Measurements from ENCODE around the gene PML. TPM values are rescaled to one million over a fixed set of nuclear protein-coding genes. Genes with fewer than 3 reads are reported as not detected.

The PML gene
- polyA plus RNA-seq, 3 donors = 10.5 to 47.9 (median 32.6) TPM

DNA sequence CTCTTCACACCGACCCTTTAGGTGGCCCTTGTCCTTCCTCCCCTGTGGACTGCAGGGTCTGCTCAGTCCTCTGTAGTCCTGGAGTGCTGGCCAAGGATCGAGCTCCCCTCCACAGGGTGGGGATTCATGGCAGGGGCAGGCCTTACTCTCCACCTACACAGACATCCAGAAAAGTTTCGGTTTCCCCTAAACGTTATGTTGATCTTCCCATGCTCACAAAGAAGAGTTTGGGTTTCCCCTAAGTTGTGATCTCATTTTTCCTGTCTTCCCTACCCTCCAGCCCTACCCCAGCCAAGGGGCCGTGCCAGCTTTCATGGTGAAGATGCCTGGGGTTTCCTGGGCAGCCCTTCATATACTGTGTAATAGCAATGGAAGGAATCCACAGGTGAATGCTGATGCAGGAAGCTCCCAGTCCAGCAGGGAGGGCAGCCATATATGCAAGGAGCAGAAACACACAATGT is 12.7 kb upstream of the PML start:
- WGBS, 3 donors = 20 to 41% (median 31%) methylated on average over 5 of the region's 5 CpGs
- peak overlapping the region; percentile 60 for H3K27ac ChIP-seq (ENCODE audit: low read depth, low read length)

DNA sequence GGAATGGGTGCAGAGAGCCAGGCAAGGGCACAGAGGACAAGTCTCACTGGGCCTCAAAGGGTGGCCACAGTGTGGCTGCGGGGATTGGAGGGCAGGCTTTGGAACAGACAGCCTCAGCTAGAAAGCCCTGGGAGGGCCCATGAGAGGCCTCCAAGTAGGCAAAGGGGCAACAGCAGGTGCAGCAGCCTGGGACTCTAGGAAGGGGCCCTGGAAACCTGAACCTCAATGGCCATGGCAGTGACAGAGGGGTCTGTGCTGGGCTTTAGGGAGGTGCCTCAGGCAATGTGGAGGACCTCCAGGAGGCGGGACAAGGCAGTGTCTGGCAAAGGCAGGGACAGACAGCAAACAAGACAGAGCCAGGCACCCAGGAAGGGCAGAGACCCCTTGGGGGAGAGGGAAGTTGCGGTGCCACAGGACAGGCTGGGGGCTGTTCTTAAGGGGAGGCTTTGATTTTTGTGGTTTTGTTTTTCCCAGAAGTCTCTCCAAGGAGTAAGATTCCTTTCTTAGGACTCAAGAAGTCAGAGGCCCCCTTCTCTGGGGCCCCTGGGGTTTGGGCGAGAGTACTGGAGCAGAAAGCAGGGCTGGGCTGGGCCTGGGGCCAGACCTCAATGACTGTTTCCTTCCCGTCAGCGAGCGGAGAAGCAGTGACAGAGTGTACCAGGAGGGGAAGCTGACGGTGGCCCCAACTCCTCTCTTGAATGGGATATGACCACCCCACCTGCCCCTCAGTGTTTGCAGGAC is 12.1 kb upstream of the PML start:
- peak overlapping the region; percentile 60 for H3K27ac ChIP-seq (ENCODE audit: low read depth, low read length)
- 6 to 38% (median 8%) methylated on average over 8 of the region's 8 CpGs for WGBS, 3 donors

DNA sequence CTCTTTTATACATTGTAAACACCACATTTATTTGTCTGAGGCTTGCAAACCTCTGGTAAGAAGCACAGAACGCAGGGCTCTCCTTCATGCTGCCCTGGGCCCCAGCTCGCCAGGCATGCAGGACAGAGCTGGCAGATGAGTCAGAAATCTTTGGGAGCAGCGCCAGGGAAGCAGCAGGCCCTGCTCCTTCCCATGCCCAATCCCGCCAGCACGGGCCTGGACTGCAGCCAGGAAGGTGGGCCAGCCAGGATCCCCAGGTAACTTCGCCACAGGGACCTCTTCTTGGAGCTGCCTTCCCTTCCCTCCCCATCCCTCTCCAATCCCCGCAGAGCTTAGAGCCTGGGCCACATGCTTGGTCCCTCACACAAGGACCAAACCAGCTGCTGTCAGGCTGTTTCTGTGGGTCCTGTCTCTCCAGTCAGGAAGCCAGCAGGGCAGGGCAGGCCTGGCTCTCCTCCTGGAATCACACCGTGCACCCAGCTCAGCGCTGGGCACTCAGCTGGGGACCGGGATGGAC is 11.2 kb upstream of the PML start:
- WGBS, 3 donors = 31 to 64% (median 33%) methylated on average over 10 of the region's 10 CpGs
- H3K27ac ChIP-seq (ENCODE audit: low read depth, low read length) = peak overlapping the region; percentile 88

DNA sequence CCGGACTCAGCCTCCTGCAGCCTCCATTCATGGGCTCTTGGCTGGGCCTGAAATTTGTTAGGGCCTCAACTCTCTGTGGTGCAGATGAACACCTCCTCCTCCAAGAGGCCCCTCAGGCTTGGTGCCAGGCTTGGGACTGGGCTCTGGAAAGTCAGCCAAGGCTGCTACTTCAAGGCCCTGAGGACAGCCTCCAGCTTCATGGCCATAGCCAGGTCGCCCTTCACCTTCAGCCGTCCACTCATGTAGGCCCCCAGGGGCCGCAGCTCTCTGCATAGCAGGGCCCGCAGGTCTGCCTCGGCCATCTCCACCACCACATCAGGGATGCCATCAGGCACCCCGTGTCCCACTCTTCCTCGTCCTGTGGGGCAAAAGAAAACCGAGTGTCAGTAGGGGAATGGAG is 10.7 kb upstream of the PML start:
- H3K27ac ChIP-seq (ENCODE audit: low read depth, low read length) = no peak overlapping the region
- WGBS, 3 donors = 89 to 94% (median 92%) methylated on average over 9 of the region's 9 CpGs

DNA sequence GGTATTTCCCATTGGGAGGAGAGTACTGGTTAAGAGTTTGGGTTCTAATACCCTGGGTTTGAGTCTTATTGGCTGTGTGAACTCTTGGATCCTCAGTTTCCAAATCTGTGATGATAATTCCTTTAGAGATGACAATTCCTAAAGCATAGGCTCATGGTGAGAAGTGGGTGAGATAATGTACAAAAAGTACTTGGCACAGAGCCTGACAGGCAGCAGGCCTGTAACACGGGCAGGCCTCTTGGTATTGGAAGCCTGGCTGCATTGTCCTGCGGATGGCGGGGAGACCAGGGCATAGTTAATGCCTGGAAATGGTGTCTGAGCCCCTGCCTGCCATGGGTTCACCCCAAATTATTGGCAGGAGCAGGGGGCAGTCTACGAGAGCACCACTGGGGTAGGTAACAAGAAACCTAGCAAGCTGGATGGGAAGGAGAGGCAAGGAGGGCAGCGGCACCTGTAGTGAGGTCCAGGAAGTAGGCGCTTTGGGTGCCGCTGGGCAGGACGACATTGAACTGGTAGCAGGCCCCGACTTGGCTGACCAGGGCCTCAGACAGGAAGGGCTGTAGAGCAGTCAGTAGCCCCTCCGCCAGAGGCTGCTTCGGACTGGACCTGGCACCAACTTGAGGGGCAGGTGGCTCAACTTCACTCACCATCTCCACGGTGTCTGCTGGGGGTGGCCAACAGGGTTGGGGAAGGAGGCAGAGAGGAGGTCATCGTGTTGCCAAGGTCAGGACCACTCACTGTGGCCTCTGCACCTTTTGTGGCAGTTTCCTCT is 10.1 kb upstream of the PML start:
- no peak overlapping the region for H3K27ac ChIP-seq (ENCODE audit: low read depth, low read length)
- WGBS, 3 donors = 63 to 80% (median 67%) methylated on average over 13 of the region's 13 CpGs

DNA sequence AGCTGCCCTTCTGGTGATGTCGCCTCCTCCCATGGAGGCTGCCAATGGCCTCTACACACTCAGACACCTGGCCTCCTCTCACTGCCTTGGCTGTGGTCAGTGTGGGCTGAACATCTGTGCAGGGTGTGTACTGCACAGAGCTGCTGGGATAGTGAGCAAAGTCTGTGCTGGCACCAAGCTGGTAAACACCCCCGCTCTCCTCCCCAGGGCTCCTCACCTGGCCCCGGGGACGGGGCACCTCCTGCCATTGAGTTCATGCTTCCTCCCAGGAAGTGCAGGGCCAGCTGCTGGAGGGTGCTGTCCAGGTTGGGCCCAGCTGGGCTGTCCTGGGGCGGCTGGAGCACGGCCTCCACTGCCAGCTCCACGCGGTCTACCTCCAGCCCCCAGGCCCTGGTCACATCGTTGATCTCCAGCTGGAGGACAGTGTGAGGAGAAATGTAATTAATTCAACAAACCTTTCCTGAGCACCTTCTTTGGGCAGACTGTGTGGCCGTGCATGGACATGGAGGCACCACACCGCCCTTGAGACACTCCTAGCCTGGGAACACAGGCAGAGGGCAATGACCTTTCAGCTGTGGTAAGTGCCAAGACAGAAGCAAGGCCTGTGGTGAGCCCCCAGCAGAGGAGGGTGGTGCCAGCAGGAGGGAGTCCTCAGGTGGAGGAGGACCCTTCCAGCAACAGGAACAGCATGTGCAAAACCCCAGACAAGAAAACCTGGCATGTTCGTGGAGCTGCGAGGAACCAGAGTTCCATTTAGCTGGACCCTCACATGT is 9.2 kb upstream of the PML start:
- WGBS, 3 donors = 69 to 79% (median 72%) methylated on average over 13 of the region's 13 CpGs
- H3K27ac ChIP-seq (ENCODE audit: low read depth, low read length) = no peak overlapping the region

DNA sequence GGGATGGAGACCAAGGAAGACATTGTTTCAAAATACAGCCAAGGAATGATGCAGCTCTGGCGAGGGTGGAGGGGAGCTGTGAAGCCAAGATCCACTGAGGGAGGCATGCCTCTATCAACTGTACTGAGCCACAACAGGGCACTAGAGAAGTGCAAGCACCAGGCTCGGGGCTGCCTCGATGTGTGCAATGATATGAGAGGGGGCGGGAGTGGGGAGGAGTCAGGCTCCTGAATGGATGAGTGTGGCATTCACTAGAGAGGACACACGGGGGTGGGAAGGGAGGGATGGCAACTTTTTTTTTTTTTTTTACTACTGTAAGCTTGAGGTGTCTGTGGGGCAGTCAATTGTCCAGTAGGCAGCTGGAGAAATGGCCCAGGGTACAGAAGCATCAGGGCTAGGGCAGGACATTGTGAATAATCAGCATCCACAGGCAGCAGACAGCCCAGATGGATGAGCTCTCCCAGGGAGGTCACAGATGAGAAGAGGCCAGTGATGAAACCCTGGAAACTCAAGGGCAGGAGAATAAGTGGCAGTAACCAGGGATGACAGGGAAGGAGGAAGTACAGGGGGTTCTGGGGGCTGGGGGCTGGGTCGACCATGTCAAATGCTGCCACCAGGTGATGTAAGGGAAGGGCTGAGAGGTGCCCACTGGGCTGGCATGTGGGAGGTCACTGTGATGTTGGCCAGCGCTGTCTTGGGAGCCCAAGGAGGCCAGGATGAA is 8.3 kb upstream of the PML start:
- H3K27ac ChIP-seq (ENCODE audit: low read depth, low read length) = no peak overlapping the region
- 44 to 54% (median 49%) methylated on average over 7 of the region's 7 CpGs for WGBS, 3 donors

DNA sequence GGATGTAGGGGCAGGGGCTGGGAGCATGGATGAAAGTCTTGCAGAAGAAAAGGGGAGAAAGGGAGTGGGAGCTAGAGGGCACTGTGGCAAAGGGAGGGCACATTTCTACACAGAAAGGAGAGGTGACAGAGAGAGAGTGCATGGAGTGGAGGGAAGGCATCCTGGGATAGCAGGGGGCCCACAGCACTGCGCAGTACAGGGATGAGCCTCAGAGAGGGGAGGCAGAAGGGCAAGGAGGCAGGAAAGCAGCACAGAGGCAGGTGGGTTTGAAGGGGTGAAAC is 7.8 kb upstream of the PML start:
- 91 to 95% (median 94%) methylated on average over 1 of the region's 1 CpG for WGBS, 3 donors
- no peak overlapping the region for H3K27ac ChIP-seq (ENCODE audit: low read depth, low read length)

DNA sequence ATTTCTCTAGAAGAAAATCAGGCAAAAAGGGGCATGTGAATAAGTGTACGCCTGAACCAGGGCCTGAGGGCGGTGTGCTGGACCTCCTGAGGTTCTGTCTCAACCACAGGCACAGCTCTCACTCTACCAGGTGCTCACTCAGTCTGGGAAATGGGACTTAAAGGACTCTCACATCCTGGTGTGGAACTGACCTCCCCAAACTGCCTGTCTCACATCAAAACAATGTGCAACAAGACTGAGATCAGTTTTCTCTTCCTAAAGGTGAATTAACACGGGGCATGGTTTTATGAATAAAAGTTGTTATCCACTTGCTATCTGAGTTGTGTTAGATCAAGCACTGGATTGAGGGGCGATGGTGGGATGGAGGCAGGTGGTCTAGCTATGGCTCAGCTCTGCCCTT is 7.3 kb upstream of the PML start:
- WGBS, 3 donors = 78 to 81% (median 79%) methylated on average over 4 of the region's 4 CpGs

DNA sequence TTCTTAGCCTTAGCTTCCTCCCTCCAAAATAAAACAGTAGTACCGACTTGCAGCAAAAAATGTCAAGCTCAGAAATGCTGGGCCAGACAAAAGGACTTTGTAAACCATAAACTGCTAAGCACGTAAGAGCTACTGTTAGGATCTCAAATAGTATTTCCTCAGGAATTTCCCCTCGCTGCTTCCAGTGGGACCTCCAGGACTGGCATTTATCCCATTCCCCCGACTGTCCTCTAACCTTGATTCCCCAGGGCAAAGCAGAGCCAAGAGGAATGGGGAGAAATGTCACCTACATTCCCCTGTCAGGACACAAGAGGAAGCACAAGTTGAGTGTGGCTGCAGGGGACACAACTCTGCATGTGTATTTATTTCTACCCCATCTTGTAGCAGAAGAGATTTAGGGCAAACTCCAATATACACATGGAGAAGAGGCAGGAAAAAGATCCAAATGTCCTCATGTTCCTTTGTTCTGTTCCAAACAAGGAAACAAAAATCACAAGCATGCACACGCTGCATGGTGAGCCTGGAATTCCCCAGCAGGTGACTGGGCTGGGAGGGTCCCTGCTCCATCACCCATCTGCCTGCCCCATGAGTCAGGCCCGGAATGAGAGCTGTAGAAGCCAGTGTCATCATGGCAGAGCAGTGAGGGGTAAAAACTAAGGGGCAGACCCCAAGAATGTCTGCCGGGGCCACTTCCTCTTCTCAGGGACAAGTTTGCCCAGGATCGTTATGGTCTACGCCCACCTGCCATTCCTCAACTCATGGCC is 6.7 kb upstream of the PML start:
- 53 to 69% (median 53%) methylated on average over 9 of the region's 9 CpGs for WGBS, 3 donors
- H3K27ac ChIP-seq (ENCODE audit: low read depth, low read length) = no peak overlapping the region

More for the DNA sequence above, 7.3 kb upstream of the PML start:
- no peak overlapping the region for H3K27ac ChIP-seq (ENCODE audit: low read depth, low read length)

DNA sequence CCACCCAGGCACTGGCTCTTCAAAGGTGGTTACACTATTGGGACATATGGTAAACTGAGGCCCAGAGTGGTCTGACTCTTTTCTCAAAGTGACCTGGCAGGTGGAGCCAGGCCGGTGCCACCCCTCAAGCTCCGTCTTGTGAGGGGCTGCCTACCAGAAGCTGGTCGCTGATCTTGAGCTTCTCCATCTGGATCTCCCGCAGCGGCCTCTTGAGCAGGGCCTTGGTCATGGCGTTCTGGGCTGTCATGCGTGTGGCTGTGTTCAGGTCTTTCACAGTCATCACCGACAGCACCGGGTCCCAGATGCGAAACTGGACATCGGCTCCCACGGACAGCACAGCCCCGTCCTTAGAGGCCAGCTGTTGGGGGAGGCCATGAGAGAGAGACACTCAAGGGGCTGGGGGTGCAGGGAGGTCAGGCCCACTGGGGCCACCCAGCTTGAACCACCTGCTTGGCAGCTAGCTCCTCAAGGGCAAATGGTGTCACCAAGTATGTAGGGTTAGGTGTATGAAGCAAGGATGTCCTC is 6.0 kb upstream of the PML start:
- 96 to 99% (median 98%) methylated on average over 13 of the region's 13 CpGs for WGBS, 3 donors
- H3K27ac ChIP-seq (ENCODE audit: low read depth, low read length) = no peak overlapping the region

DNA sequence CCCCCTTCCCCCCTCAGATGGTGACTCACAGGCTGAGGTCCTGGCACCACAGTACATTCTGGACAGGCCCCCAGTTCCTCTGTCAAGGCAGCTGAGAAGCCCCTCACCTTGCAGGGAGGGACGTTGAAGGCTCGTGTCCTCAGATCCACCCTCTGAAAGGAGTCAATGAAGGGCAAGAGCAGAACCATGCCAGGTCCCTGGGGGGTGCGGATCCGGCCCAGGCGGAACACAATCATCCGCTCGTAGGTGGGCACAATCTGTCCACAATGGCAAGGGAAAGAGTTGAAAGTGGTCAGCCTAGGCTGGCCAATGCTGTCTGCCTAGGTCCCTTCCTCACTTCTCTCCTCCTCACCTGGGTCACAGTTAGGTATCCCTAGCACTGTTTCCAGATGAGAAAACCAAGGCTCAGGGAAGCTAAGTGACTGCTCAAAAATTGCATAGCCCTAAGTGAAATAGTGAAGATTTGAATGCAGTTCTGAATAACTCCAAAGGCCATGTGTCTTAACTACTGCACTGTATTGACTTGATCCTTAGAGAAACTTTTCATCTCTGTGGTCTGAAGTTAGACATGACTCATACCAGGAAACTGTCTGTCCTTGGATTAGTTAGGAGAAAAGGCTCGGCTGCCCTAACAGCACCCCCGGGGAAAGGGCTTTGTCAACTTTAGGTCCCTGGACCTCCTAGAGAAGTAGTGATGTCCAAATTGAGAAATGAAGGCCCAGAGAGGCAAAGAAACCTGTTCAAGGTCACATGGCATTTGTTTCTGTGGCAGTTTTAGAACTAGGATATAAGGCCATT is 5.3 kb upstream of the PML start:
- WGBS, 3 donors = 65 to 74% (median 66%) methylated on average over 9 of the region's 9 CpGs

DNA sequence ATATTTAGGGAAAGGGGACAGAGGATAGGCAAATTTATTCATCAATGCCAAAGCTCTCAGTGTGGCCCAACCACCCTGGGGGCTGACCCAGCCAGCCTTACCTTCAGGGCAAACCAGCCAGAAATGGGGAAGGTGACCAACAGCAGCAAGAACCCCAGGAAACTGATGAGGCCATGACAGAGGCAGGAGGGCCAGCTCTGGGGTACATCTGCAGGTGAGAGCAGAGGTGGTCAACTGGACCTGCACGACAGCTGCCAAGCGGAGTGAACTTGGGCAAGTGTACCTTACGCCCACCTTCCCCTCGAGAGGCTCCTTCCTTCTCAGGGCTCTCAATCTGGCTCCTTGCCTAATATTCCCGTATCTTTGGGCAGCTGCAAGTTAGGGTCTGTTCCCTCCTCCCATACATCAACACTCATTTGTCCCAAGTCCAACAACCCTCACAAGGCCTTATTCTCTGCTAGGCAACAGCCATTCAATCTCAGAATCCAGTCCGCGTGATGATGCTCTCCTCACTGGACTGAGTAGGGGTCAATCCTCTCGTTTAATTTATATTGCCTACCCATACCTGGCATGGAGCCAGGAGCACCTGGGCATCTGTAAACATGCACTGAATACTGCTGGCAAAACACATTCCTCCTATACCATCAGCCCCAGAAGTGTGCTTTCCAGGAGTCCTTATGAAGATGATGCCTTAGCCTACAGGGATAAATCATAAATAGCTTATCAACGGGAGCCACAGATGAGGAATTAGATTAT is 4.1 kb upstream of the PML start:
- peak overlapping the region; percentile 40 for H3K27ac ChIP-seq (ENCODE audit: low read depth, low read length)
- WGBS, 3 donors = 66 to 70% (median 69%) methylated on average over 9 of the region's 9 CpGs

More for the DNA sequence above, 5.3 kb upstream of the PML start:
- no peak overlapping the region for H3K27ac ChIP-seq (ENCODE audit: low read depth, low read length)

DNA sequence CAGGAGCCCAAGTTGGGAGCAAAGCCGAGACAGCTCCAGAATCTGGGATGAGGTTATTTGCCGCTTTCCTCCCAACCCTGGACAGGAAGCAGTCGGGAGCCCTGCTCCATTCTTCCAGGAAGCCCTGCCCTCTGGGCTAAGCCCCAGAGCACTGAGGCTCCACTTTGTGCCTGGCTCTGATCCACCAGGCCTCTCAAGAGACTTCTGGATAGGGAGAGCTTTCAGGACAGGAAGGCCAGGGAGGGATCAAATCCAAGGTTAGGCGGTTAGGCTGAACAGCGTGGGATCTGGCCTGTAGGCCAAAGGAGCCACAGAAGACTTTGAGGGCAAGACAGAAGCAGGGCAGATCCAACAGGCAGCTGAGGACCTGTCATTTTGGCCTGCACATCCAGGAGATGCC is 3.3 kb upstream of the PML start:
- 31 to 47% (median 36%) methylated on average over 5 of the region's 5 CpGs for WGBS, 3 donors
- no peak overlapping the region for H3K27ac ChIP-seq (ENCODE audit: low read depth, low read length)

DNA sequence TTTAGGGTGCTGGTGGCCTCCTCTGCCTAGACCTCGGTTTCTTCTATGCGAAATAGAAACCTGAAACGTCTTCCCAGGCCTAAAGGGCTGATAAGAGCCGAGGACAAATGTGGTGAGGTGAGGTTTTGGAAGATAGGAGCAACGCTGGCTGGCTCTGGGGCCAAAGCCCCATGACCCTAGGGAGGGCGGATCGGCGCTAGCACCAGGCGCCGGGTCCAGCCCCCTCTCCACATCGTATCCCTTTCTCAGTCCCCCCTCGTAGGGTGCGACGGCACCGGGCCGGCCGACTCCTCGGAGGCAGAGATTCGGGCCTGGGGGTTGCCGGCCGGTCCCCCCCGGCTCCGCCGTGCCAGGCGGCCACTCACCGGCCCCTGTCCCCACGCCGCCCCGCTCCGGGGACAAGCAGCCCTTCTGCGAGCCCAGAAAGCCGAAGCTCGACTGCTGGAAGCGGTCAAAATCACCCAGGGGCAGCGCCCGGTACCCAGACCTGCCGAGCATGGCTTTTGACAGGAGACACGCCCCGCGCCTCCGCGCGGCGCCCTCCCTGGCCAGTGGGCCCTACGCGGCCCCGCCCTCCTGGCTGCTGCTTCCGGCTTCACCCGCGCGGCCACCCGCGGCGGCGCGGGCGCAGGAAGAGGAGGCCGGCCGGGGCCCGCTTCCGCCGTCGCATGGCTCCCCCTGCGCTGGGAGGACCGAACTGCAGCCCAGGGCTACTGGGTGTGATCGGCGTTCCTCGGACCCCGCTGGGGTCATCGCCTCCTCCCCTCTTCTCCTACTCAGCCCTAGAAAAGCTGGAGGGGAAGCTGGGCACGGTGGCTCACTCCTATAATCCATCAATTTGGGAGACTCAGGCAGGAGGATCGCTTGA is 2.6 kb upstream of the PML start, which contains the start of gene STOML1:
STOML1 (minus strand) TSS at position 570 of the 868 bp plus-strand sequence; CDS start at position 498, 72 bp downstream.
- peak within 1 kb of the TSS; percentile 21 for H3K27ac ChIP-seq (ENCODE audit: low read depth, low read length)
- 1% methylated on average over 54 to 72 of the region's 72 CpGs for WGBS, 3 donors
